ENCODE results near the gene NPC1. TPM values are rescaled to one million over a fixed set of nuclear protein-coding genes. Genes with fewer than 3 reads are reported as not detected.

NPC1 gene
- total RNA-seq, 1 experiment from 2014 or later = 51.6 TPM

- TF ChIP-seq RAD21 (IDR thresholded peaks at IDR 0.05; ENCODE audit: low read depth) (no peak), ELF1 (IDR thresholded peaks at IDR 0.05; ENCODE audit: borderline replicate concordance, low read depth) (no peak), CBX3 (IDR thresholded peaks at IDR 0.05; ENCODE audit: low read depth) (no peak), MAX (IDR thresholded peaks at IDR 0.05) (no peak), FOSL1 (IDR thresholded peaks at IDR 0.05; ENCODE audit: low read depth) (no peak), REST (IDR thresholded peaks at IDR 0.05; ENCODE audit: low read depth) (no peak), EZH2 (IDR thresholded peaks at IDR 0.05) (no peak), SP1 (IDR thresholded peaks at IDR 0.05; ENCODE audit: low read depth) (no peak), ATF3 (IDR thresholded peaks at IDR 0.05) (no peak)
Measured at GRCh38 chr18:23568281-23569138, 17.8 kb downstream of the NPC1 start (continued).

GRCh38 chr18:23567671-23568070, 18.6 kb downstream of the NPC1 start:
- Histone ChIP-seq H3K36me3 (ENCODE audit: control insufficient read depth in 1 of 2, insufficient read depth in 2 of 2, low read length in 2 of 2) (peaks cover 29 to 34% of the 10 kb centered on the region in 2 experiments), H3K9me3 (ENCODE audit: control insufficient read depth in 1 of 2, insufficient read depth in 1 of 2, low read depth in 1 of 2, low read length in 2 of 2) (no peaks in the 10 kb centered on the region), H3K4me3 (replicated peaks in 1 of 2; ENCODE audit: low read depth in 1 of 2, low read length in 2 of 2) (no peak overlapping the region), H3K27ac (ENCODE audit: low read depth, low read length) (no peak overlapping the region), H4K20me1 (ENCODE audit: insufficient read depth) (no peaks in the 10 kb centered on the region), H3K9me2 (ENCODE audit: insufficient read depth) (no peaks in the 10 kb centered on the region), H2AFZ (ENCODE audit: low read depth, low read length, poor library complexity, severe bottlenecking) (no peak overlapping the region), H3K4me2 (ENCODE audit: low read length) (no peak overlapping the region), H3K4me1 (ENCODE audit: control insufficient read depth in 1 of 2, insufficient read depth in 2 of 2, low read length in 2 of 2) (no peaks in the 10 kb centered on the region), H3K27me3 (ENCODE audit: insufficient read depth, low read length) (no peaks in the 10 kb centered on the region), H3K9ac (ENCODE audit: low read length) (no peak overlapping the region), H3K79me2 (ENCODE audit: insufficient read depth, low read length) (no peaks in the 10 kb centered on the region)
- intact Hi-C loops (cut with micrococcal nuclease) = no loop called here
- ATAC-seq (no peak), DNase-seq (ENCODE audit: low read depth, low spot score) (no peak)
- POLR2A ChIA-PET = no interaction called here
- RAD21 ChIA-PET (ENCODE audit: low non-redundant PET in 1 of 2, low total read pairs in 2 of 2, uncharacterized antibody in 2 of 2, unreplicated experiment in 2 of 2) = no interaction called here
- no peak for TF ChIP-seq ELF1 (IDR thresholded peaks at IDR 0.05; ENCODE audit: borderline replicate concordance, low read depth)
- no peak for TF ChIP-seq CTCF (IDR thresholded peaks at IDR 0.05 in 2 of 3, conservative IDR thresholded peaks at IDR 0.05 in 1 of 3; ENCODE audit: borderline replicate concordance in 1 of 3, insufficient read depth in 1 of 3, low read depth in 2 of 3, low read length in 2 of 3)
- TF ChIP-seq JUND (IDR thresholded peaks at IDR 0.05) = no peak
- no peak for TF ChIP-seq RAD21 (IDR thresholded peaks at IDR 0.05; ENCODE audit: low read depth)
- TF ChIP-seq CEBPB (IDR thresholded peaks at IDR 0.05; ENCODE audit: low read depth) = no peak
- no peak for TF ChIP-seq TCF7L2 (IDR thresholded peaks at IDR 0.05; ENCODE audit: borderline replicate concordance, extremely low read depth, insufficient read depth, insufficient read length)
- no peak for TF ChIP-seq EZH2phosphoT487 (IDR thresholded peaks at IDR 0.05; ENCODE audit: borderline replicate concordance)
- BruUV-seq (replicated peaks) = no TSS peak
- CTCF ChIA-PET = no interaction called here
